ENCODE measurements around the gene TMEM217.

- TF ChIP-seq CTCF (IDR thresholded peaks at IDR 0.05) (no peak), POLR2A (IDR thresholded peaks at IDR 0.05) (no peak)
Observed at GRCh38 chr6:37170273-37171200, 87.4 kb downstream of the TMEM217 start.

Measured in testis (tissue), 2 donors.